Stimulated activated CD4-positive, alpha-beta T cell treated with anti-CD3 and anti-CD28 coated beads, Interleukin-4, amount 100 ng/mL, for 48 hours (primary cell): Measurements from ENCODE around the gene IGF2BP1.
"Not testable (repeated sequence)": the region's sequence is repeated elsewhere in the genome, so short reads cannot be mapped to it uniquely, and the experiment has no call there.

Experiments
- DNase-seq, 2 donors: peaks; one replicate each; pipeline ENCODE4 v3.0.0-alpha.2; 2020; ENCODE audit warnings: low read depth in 2 of 2

Gene IGF2BP1

DNA sequence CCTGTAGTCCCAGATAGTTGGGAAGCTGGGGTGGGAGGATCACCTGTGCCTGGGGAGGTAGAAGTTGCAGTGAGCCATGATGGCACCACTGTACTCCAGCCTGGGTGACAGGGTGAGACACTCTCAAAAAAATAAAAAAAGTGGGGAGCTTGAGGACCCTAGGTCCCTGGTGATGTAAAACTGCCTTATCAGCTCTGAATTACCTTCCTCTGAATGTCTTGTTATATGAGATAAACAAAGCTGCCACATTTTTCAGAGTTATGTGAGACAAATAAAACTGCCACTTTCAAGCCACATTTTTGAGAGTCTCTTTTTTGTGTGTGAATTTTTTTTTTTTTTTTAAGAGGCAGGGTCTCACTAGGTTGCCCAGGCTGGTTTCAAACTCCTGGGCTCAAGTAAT, 103.4 kb downstream of the IGF2BP1 start:
- DNase-seq, result no peak

DNA sequence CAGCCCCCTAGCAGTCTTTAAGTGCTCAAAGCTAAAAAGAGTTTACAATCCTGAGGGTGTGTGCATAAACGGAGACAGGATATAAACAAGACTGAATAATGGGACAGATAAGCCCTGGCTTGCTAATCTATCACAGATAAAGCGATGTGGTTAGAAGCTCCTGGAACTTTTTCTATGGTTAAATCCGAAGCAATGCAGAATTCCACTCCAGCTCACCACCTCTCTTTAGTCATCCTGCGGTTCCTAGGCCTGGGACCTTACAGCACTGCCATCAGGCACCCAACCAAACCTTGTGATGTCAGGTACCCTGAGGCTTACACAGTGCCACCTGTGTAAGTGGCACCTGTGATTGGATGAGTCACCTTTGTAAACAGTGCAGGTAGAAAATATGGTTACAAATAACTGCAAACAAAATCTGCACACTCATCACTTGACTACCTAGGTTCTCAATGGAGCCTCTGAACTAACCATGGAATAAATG, 103.9 kb downstream of the IGF2BP1 start:
- DNase-seq, result no peak

DNA sequence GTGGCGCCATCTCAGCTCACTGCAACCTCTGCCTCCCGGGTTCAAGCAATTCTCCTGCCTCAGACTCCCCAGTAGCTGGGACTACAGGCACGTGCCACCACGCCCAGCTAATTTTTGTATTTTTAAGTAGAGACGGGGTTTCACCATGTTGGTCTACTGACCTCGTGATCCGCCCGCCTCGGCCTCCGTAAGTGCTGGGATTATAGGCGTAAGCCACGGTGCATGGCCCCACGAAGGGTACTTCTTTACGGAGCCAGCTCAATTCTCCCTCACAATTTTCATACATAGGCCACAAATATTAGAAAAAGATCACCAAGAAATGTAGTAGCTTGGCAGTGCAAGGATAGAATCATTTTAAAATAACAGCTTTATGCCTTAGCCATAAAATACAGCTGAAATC, 106.2 kb downstream of the IGF2BP1 start:
- not testable (repeated sequence) for DNase-seq

DNA sequence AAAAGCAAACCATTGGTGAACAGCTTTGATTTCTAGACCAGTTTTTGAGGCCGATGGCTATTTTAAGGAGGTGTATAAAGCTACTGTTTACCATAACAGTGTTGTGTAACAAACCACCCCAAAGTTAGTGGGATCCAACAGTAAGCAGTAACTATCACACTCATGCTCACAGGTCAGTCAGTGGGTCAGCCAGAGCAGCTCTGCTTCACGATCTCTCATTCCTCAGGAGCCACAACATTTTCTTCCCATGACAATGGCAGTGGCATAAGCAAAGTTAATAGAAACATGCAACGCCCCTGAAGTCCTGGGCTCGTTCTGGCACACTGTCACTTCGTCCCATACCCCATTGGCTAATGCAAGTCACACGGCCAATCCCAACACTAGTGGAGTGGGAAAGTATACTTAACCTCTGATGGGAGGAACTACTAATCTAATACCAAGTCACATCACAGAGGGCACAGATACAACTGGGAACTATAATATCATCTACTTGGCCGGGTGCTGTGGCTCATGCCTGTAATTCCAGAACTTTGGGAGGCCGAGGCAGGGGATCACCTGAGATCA, 107.4 kb downstream of the IGF2BP1 start:
- DNase-seq, result no peak
